ENCODE measurements around the gene GPALPP1. TPM values are rescaled to one million over a fixed set of nuclear protein-coding genes. Genes with fewer than 3 reads are reported as not detected.
A peak's percentile ranks its signal among the peaks of the same experiment; 100 is the strongest.
"Not testable (repeated sequence)": the region's sequence is repeated elsewhere in the genome, so short reads cannot be mapped to it uniquely, and the experiment has no call there.

GPALPP1 gene
- 20.9 TPM for total RNA-seq

GRCh38 chr13:44989071-44989889 lies at the start of gene GPALPP1, which contains the start of gene NUFIP1:
Gene GPALPP1 (plus strand): TSS chr13:44989538. CDS start chr13:44989655, 117 bp downstream.
Gene NUFIP1 (minus strand): TSS chr13:44989471. CDS start chr13:44989436, 35 bp downstream.
- H3K4me1 ChIP-seq = peaks cover 46% of the 10 kb centered on the region

GRCh38 chr13:44943411-44943810 lies 45.9 kb upstream of the GPALPP1 start:
- H3K27me3 ChIP-seq; DNase-seq (ENCODE audit: extremely low spot score in 2 of 2); H3K27ac ChIP-seq; intact Hi-C loops (cut with DNase I); H3K4me3 ChIP-seq; H3K9me3 ChIP-seq; H3K4me1 ChIP-seq: not testable (repeated sequence)
- peaks cover 0 to 13% of the 10 kb centered on the region in 2 donors for H3K36me3 ChIP-seq

More at GRCh38 chr13:44989071-44989889, at the start of gene GPALPP1, which contains the start of gene NUFIP1:
- DNase-seq (ENCODE audit: extremely low spot score in 2 of 2) = peak in 1 of 2 donors; percentile 90
- H3K36me3 ChIP-seq = no peaks in the 10 kb centered on the region
- H3K4me3 ChIP-seq = peak within 1 kb of the TSS; percentile 92
- no peaks in the 10 kb centered on the region for H3K27me3 ChIP-seq
- TF ChIP-seq CTCF (IDR thresholded peaks at IDR 0.05) (peak in 1 of 3 experiments; percentile 37), POLR2AphosphoS5 (IDR thresholded peaks at IDR 0.05; ENCODE audit: insufficient read depth in 1 of 2, low read depth in 1 of 2) (peak; percentile 86 to 96), POLR2A (IDR thresholded peaks at IDR 0.05) (no peak)
- intact Hi-C loops (cut with DNase I) = loop anchor here (10.0 kb wide), 1 partner anchor 1094 kb away; no protein-coding TSS in a partner anchor
- peak within 1 kb of the TSS; percentile 79 for H3K27ac ChIP-seq
- no peaks in the 10 kb centered on the region for H3K9me3 ChIP-seq

GRCh38 chr13:44951184-44951583 lies 38.2 kb upstream of the GPALPP1 start:
- Histone ChIP-seq H3K4me1 (no peaks in the 10 kb centered on the region), H3K27ac (no peak overlapping the region), H3K36me3 (no peaks in the 10 kb centered on the region), H3K4me3 (no peak overlapping the region), H3K27me3 (no peaks in the 10 kb centered on the region), H3K9me3 (no peaks in the 10 kb centered on the region)
- TF ChIP-seq POLR2A (IDR thresholded peaks at IDR 0.05) (no peak), CTCF (IDR thresholded peaks at IDR 0.05) (no peak), POLR2AphosphoS5 (IDR thresholded peaks at IDR 0.05; ENCODE audit: insufficient read depth in 1 of 2, low read depth in 1 of 2) (no peak)
- intact Hi-C loops (cut with DNase I) = no loop called here
- no peak for DNase-seq (ENCODE audit: extremely low spot score in 2 of 2)

- H3K27ac ChIP-seq = no peak overlapping the region
- no peak for DNase-seq (ENCODE audit: extremely low spot score in 2 of 2)
- no peak overlapping the region for H3K4me3 ChIP-seq
- no peaks in the 10 kb centered on the region for H3K27me3 ChIP-seq
- H3K9me3 ChIP-seq = no peaks in the 10 kb centered on the region
- no peaks in the 10 kb centered on the region for H3K4me1 ChIP-seq
- TF ChIP-seq POLR2AphosphoS5 (IDR thresholded peaks at IDR 0.05; ENCODE audit: insufficient read depth in 1 of 2, low read depth in 1 of 2) (no peak), CTCF (IDR thresholded peaks at IDR 0.05) (no peak), POLR2A (IDR thresholded peaks at IDR 0.05) (no peak)
- no peaks in the 10 kb centered on the region for H3K36me3 ChIP-seq
- intact Hi-C loops (cut with DNase I) = no loop called here
These were observed 36.7 kb upstream of the GPALPP1 start for GRCh38 chr13:44952671-44953070.

GRCh38 chr13:44954224-44954623 lies 35.1 kb upstream of the GPALPP1 start:
- no peak overlapping the region for H3K4me3 ChIP-seq
- intact Hi-C loops (cut with DNase I) = no loop called here
- H3K27me3 ChIP-seq = no peaks in the 10 kb centered on the region
- H3K27ac ChIP-seq = no peak overlapping the region
- no peak for DNase-seq (ENCODE audit: extremely low spot score in 2 of 2)
- H3K9me3 ChIP-seq = no peaks in the 10 kb centered on the region
- no peaks in the 10 kb centered on the region for H3K36me3 ChIP-seq
- TF ChIP-seq POLR2AphosphoS5 (IDR thresholded peaks at IDR 0.05; ENCODE audit: insufficient read depth in 1 of 2, low read depth in 1 of 2) (no peak), CTCF (IDR thresholded peaks at IDR 0.05) (no peak), POLR2A (IDR thresholded peaks at IDR 0.05) (no peak)
- no peaks in the 10 kb centered on the region for H3K4me1 ChIP-seq
